Mucosa of descending colon (tissue), 3 donors: ENCODE data around the gene ARHGAP35. TPM values are rescaled to one million over a fixed set of nuclear protein-coding genes. Genes with fewer than 3 reads are reported as not detected.
A peak's percentile ranks its signal among the peaks of the same experiment; 100 is the strongest.
"Not testable (repeated sequence)": the region's sequence is repeated elsewhere in the genome, so short reads cannot be mapped to it uniquely, and the experiment has no call there.

Source experiments
- ATAC-seq: fragments of 200-7000 bp; cut with Tn5 transposase; one replicate; pipeline ENCODE4 v1.9.1; 2020; ENCODE audit warnings: mild to moderate bottlenecking, moderate library complexity
- DNase-seq, 3 donors: peaks; one replicate each; pipeline ENCODE4 v3.0.0-alpha.2; 2020
- H3K36me3 ChIP-seq: fragments of 200-600 bp; one replicate; pipeline ENCODE4 v1.8.0; 2021; ENCODE audit warnings: low read depth, mild to moderate bottlenecking
- H3K4me1 ChIP-seq: fragments of 200-600 bp; one replicate; pipeline ENCODE4 v1.8.0; 2021; ENCODE audit warnings: low read depth, mild to moderate bottlenecking
- H3K4me3 ChIP-seq: fragments of 200-600 bp; one replicate; pipeline ENCODE4 v1.8.0; 2021; ENCODE audit warnings: mild to moderate bottlenecking
- H3K9me3 ChIP-seq: fragments of 200-600 bp; one replicate; pipeline ENCODE4 v1.8.0; 2021; ENCODE audit warnings: mild to moderate bottlenecking
- CTCF ChIP-seq: fragments of 200-600 bp; IDR thresholded peaks from one replicate; pipeline ENCODE4 v1.8.0; 2022; ENCODE audit warnings: antibody characterized with exemption, mild to moderate bottlenecking
- intact Hi-C, 2 donors: fragments of 100-400 bp; cut with DNase I in 1 of 2; cut with micrococcal nuclease in 1 of 2; formaldehyde crosslinking; loops; one replicate each; pipeline versions ENCODE4 v1.11.0 to v1.11.1; 2022; cut with DNase I, micrococcal nuclease
- total RNA-seq, 3 donors: library from RNA; stranded (reverse); fragmentation: NEBNext Ultra II Directional in 2 of 3; extraction: Animal tissue kit (Norgen Biotek cat#: 25700) in 2 of 3; gene quantifications; one replicate each; pipeline versions ENCODE4 v1.2.1 to v1.2.4, GENCODE V29; 2021 to 2023
- donor health status: DM: no; HTN: no; CAD: no; lungs with moderate emphysema.
- donor health status: DM: no; HTN: no; CAD: no.
- donor health status: DM: no; HTN: yes; CAD: no.

The ARHGAP35 gene
- total RNA-seq, 3 donors from 2014 or later, result 56.5 to 85.3 (median 82.7) TPM

- no peak for ATAC-seq
- no peak for TF ChIP-seq CTCF
- intact Hi-C loops, result no loop called here
- Histone ChIP-seq H3K9me3 (no peaks in the 10 kb centered on the region), H3K36me3 (no peaks in the 10 kb centered on the region), H3K4me3 (no peak overlapping the region), H3K4me1 (peaks cover 35% of the 10 kb centered on the region)
- DNase-seq, result no peak
Measured at GRCh38 chr19:46852830-46853229, 8.0 kb upstream of the ARHGAP35 start.

- intact Hi-C loops, result loop anchor here (5.0 kb wide), 1 partner anchor 138 kb away; no protein-coding TSS in a partner anchor
- peaks cover 38% of the 10 kb centered on the region for H3K4me1 ChIP-seq
- not testable (repeated sequence) for H3K9me3 ChIP-seq, H3K4me3 ChIP-seq, ATAC-seq, H3K36me3 ChIP-seq
- peak in 2 of 3 donors; percentile 18 to 20 for DNase-seq
Measured at GRCh38 chr19:46854698-46855097, 6.1 kb upstream of the ARHGAP35 start.

- ATAC-seq (peak; percentile 71), DNase-seq (peak; percentile 94 to 96 (median 95))
- H3K36me3 ChIP-seq, result no peaks in the 10 kb centered on the region
- TF ChIP-seq CTCF, result peak; percentile 74
- intact Hi-C loops, result loop anchor here (5.0 kb wide), 1 partner anchor 136 kb away; no protein-coding TSS in a partner anchor
- peaks cover 36% of the 10 kb centered on the region for H3K4me1 ChIP-seq
- no peaks in the 10 kb centered on the region for H3K9me3 ChIP-seq
- H3K4me3 ChIP-seq, result no peak overlapping the region
Measured at GRCh38 chr19:46856062-46857022, 4.5 kb upstream of the ARHGAP35 start.

GRCh38 chr19:46859637-46860124 is 1.1 kb upstream of the ARHGAP35 start:
- H3K4me1 ChIP-seq, result peaks cover 49% of the 10 kb centered on the region
- TF ChIP-seq CTCF, result no peak
- DNase-seq (peak; percentile 73 to 84 (median 73)), ATAC-seq (no peak)
- intact Hi-C loops, result loop anchor here (5.0 to 10.0 kb wide), 2 partner anchors 85 to 133 kb away; no protein-coding TSS in a partner anchor
- no peaks in the 10 kb centered on the region for H3K36me3 ChIP-seq
- H3K4me3 ChIP-seq, result peak overlapping the region; percentile 83
- H3K9me3 ChIP-seq, result no peaks in the 10 kb centered on the region

- intact Hi-C loops, result loop anchor here in 1 of 2 donors (10.0 kb wide), 1 partner anchor 85 kb away; no protein-coding TSS in a partner anchor
- H3K4me3 ChIP-seq, result peak overlapping the region; percentile 83
- DNase-seq (peak; percentile 97 to 99 (median 98)), ATAC-seq (peak; percentile 90)
- H3K9me3 ChIP-seq, result no peaks in the 10 kb centered on the region
- no peak for TF ChIP-seq CTCF
- H3K4me1 ChIP-seq, result peaks cover 43% of the 10 kb centered on the region
- no peaks in the 10 kb centered on the region for H3K36me3 ChIP-seq
Measured at GRCh38 chr19:46860125-46860845, 512 bp upstream of the ARHGAP35 start.
